CD14-positive monocyte (primary cell): ENCODE data around the gene KLHL40. TPM values are rescaled to one million over a fixed set of nuclear protein-coding genes. Genes with fewer than 3 reads are reported as not detected.

Source experiments
- DNase-seq, 3 donors: peaks; one replicate each; pipeline ENCODE4 v3.0.0-alpha.2; 2011 to 2022
- H2AFZ ChIP-seq: 2 replicates; pipeline ENCODE4 v1.6.0; 2012; ENCODE audit warnings: mild to moderate bottlenecking, low read depth, low read length, inconsistent platforms; ENCODE audit not compliant: insufficient read depth, poor library complexity, severe bottlenecking
- H3K27ac ChIP-seq, 2 donors: 1 replicate in 1 of 2; 2 replicates in 1 of 2; pipeline ENCODE4 v1.5.1; 2012 to 2013; ENCODE audit warnings: low read length in 2 of 2, control low read depth in 1 of 2, inconsistent platforms in 1 of 2, low read depth in 1 of 2, mild to moderate bottlenecking in 1 of 2
- H3K27me3 ChIP-seq, 2 donors: one replicate each; pipeline versions ENCODE4 v1.6.0 to v1.6.1; 2011 to 2013; ENCODE audit warnings: low read length in 2 of 2; ENCODE audit not compliant: control insufficient read depth in 2 of 2, insufficient read depth in 2 of 2
- H3K36me3 ChIP-seq, 2 donors: replicated peaks in 1 of 2; 1 replicate in 1 of 2; 2 replicates in 1 of 2; pipeline versions ENCODE4 v1.5.1 to v1.6.1; 2012 to 2013; ENCODE audit warnings: low read length in 2 of 2, control low read depth in 1 of 2, inconsistent platforms in 1 of 2, mild to moderate bottlenecking in 1 of 2; ENCODE audit not compliant: insufficient read depth in 2 of 2, control insufficient read depth in 1 of 2
- H3K4me1 ChIP-seq, 2 donors: 1 replicate in 1 of 2; 2 replicates in 1 of 2; pipeline versions ENCODE4 v1.5.1 to v1.6.1; 2012 to 2013; ENCODE audit warnings: low read length in 2 of 2, control low read depth in 1 of 2, inconsistent platforms in 1 of 2, mild to moderate bottlenecking in 1 of 2, moderate library complexity in 1 of 2; ENCODE audit not compliant: insufficient read depth in 2 of 2, control insufficient read depth in 1 of 2
- H3K4me2 ChIP-seq: replicated peaks from 2 replicates; pipeline ENCODE3; 2012; ENCODE audit warnings: low read length, moderate library complexity, mild to moderate bottlenecking; ENCODE audit not compliant: poor library complexity, severe bottlenecking; ENCODE audit errors: extremely low read depth
- H3K4me3 ChIP-seq, 3 experiments: fragments of 200-600 bp in 1 of 3; sonication (generic) in 1 of 3; replicated peaks in 1 of 3; 1 replicate in 2 of 3; 2 replicates in 1 of 3; pipeline ENCODE4 v1.5.1; 2011 to 2013; ENCODE audit warnings: low read length in 3 of 3, mild to moderate bottlenecking in 3 of 3, control low read depth in 2 of 3, low read depth in 2 of 3, inconsistent platforms in 1 of 3, moderate library complexity in 1 of 3
- H3K79me2 ChIP-seq: 2 replicates; pipeline ENCODE4 v1.6.0; 2012; ENCODE audit warnings: mild to moderate bottlenecking, control low read depth, inconsistent platforms, low read length, moderate library complexity; ENCODE audit not compliant: insufficient read depth
- H3K9ac ChIP-seq: 2 replicates; pipeline ENCODE4 v1.6.0; 2017; ENCODE audit warnings: low read length, mild to moderate bottlenecking; ENCODE audit not compliant: insufficient read depth, poor library complexity, severe bottlenecking
- H3K9me3 ChIP-seq, 2 donors: replicated peaks in 1 of 2; 1 replicate in 1 of 2; 2 replicates in 1 of 2; pipeline versions ENCODE4 v1.5.1 to v1.6.1; 2012 to 2013; ENCODE audit warnings: low read length in 2 of 2, control low read depth in 1 of 2; ENCODE audit not compliant: control insufficient read depth in 1 of 2, insufficient read depth in 1 of 2
- H4K20me1 ChIP-seq: 2 replicates; pipeline ENCODE4 v1.6.0; 2012; ENCODE audit warnings: mild to moderate bottlenecking, low read length, control low read depth, moderate library complexity; ENCODE audit not compliant: insufficient read depth
- H3K27ac Mint-ChIP-seq, 7 donors: one replicate each; pipeline ENCODE4 v1.8.0; 2020; ENCODE audit warnings: mild to moderate bottlenecking in 7 of 7, mixed read lengths in 7 of 7, moderate library complexity in 6 of 7, inconsistent platforms in 2 of 7
- H3K27me3 Mint-ChIP-seq, 3 donors: one replicate each; pipeline ENCODE4 v1.8.0; 2021 to 2022; ENCODE audit warnings: low read depth in 3 of 3, mild to moderate bottlenecking in 3 of 3, mixed read lengths in 3 of 3, moderate library complexity in 3 of 3, inconsistent platforms in 1 of 3
- H3K36me3 Mint-ChIP-seq, 2 donors: one replicate each; pipeline ENCODE4 v1.8.0; 2020; ENCODE audit warnings: mixed read lengths in 2 of 2, inconsistent platforms in 1 of 2, mild to moderate bottlenecking in 1 of 2
- H3K4me1 Mint-ChIP-seq: one replicate; pipeline ENCODE4 v1.8.0; 2020; ENCODE audit warnings: mild to moderate bottlenecking, mixed read lengths
- H3K4me3 Mint-ChIP-seq, 2 donors: one replicate each; pipeline ENCODE4 v1.8.0; 2020; ENCODE audit warnings: mild to moderate bottlenecking in 2 of 2, mixed read lengths in 2 of 2, moderate library complexity in 1 of 2
- H3K9me3 Mint-ChIP-seq, 7 donors: one replicate each; pipeline ENCODE4 v1.8.0; 2020 to 2022; ENCODE audit warnings: mixed read lengths in 7 of 7, mild to moderate bottlenecking in 6 of 7, moderate library complexity in 6 of 7, inconsistent platforms in 2 of 7
- CTCF ChIP-seq: fragments of 200-600 bp; IDR thresholded peaks from one replicate; pipeline ENCODE4 v1.8.0; 2022; ENCODE audit warnings: antibody characterized with exemption, mild to moderate bottlenecking
- WGBS: methylation state at CpG from one replicate; pipeline ENCODE4 v1.1.5; 2013; ENCODE audit warnings: missing lambda C conversion rate; ENCODE audit not compliant: insufficient coverage; 5-methylcytosine and 5-hydroxymethylcytosine counted together
- intact Hi-C, 2 donors: fragments of 100-400 bp; cut with micrococcal nuclease; formaldehyde crosslinking; loops; one replicate each; pipeline versions ENCODE4 v1.15.0 to v1.15.1; 2023
- polyA plus RNA-seq, 3 donors: library from polyadenylated mRNA; depleted of rRNA in 1 of 3; unstranded in 2 of 3; stranded (reverse) in 1 of 3; fragments of 300-500 nt in 2 of 3; fragments of >200 nt in 1 of 3; fragmentation: Illumina TruSeq in 2 of 3; gene quantifications; 1 replicate in 2 of 3; 2 replicates in 1 of 3; pipeline ENCODE4 v1.2.3, GENCODE V29; 2012 to 2021

The KLHL40 gene
- polyA plus RNA-seq, 3 donors = not detected

- no peaks in the 10 kb centered on the region for H3K79me2 ChIP-seq
- Mint-ChIP-seq H3K9me3 (no peaks in the 10 kb centered on the region), H3K36me3 (no peaks in the 10 kb centered on the region), H3K4me1 (peaks cover 3% of the 10 kb centered on the region), H3K27ac (no peak overlapping the region), H3K4me3 (no peak overlapping the region), H3K27me3 (peaks cover 5 to 13% (median 7%) of the 10 kb centered on the region in 3 donors)
- H3K4me1 ChIP-seq = no peaks in the 10 kb centered on the region
- no peak overlapping the region for H3K27ac ChIP-seq
- no peaks in the 10 kb centered on the region for H3K9me3 ChIP-seq
- no peak overlapping the region for H3K9ac ChIP-seq
- H3K36me3 ChIP-seq = no peaks in the 10 kb centered on the region
- no peak overlapping the region for H3K4me2 ChIP-seq
- 93% methylated on average over 17 of the region's 18 CpGs for WGBS
- H4K20me1 ChIP-seq = no peaks in the 10 kb centered on the region
- intact Hi-C loops = no loop called here
- no peak for TF ChIP-seq CTCF
- no peak for DNase-seq
- H3K4me3 ChIP-seq = no peak overlapping the region
- H2AFZ ChIP-seq = no peak overlapping the region
- H3K27me3 ChIP-seq = no peaks in the 10 kb centered on the region
Observed at GRCh38 chr3:42697289-42698051, 12.1 kb downstream of the KLHL40 start.

DNA sequence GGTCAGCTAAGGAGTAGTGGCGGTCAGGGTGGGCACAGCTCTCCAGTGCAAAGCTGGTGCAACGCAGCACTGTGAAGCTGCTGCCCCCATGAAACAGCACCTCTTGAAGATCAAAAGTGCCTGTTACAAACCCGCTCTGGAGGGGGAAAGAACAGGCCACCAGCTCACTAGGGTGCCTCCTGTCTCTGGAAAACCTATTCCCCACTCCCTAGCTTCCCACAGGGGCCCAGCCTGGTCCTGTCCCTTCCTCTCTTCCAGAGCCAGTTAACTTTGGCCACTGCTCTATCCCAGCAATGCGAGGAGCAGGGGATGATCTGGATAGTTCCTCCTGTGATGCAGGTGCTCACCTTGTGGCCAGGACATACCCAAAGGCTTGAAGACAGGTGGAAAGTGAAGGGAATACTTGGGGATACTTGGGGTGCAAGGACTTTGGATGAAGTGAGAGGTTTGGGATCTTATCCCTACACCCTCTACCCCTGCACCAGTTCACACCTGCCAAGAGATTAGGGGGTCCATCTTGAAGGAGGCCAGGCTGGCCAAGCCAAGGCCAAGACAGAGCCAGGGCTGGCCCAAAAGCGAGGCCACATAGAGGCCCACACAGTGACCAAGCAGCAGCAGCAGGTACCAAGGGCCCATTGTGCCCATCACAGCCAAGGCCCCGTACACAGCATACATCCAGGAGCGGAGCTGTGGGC lies 13.0 kb downstream of the KLHL40 start:
- H3K9ac ChIP-seq = no peak overlapping the region
- no peak overlapping the region for H3K27ac ChIP-seq
- H3K36me3 ChIP-seq = no peaks in the 10 kb centered on the region
- no peak overlapping the region for H3K27ac Mint-ChIP-seq
- peaks cover 6 to 13% (median 10%) of the 10 kb centered on the region in 3 donors for H3K27me3 Mint-ChIP-seq
- no peaks in the 10 kb centered on the region for H4K20me1 ChIP-seq
- no peaks in the 10 kb centered on the region for H3K4me1 ChIP-seq
- no peaks in the 10 kb centered on the region for H3K27me3 ChIP-seq
- H3K9me3 ChIP-seq = no peaks in the 10 kb centered on the region
- no peak for TF ChIP-seq CTCF
- H3K9me3 Mint-ChIP-seq = no peaks in the 10 kb centered on the region
- no peak overlapping the region for H2AFZ ChIP-seq
- H3K79me2 ChIP-seq = no peaks in the 10 kb centered on the region
- no peak for DNase-seq
- no peak overlapping the region for H3K4me3 ChIP-seq
- H3K4me2 ChIP-seq = no peak overlapping the region
- peaks cover 3% of the 10 kb centered on the region for H3K4me1 Mint-ChIP-seq
- H3K4me3 Mint-ChIP-seq = no peak overlapping the region
- intact Hi-C loops = no loop called here
- 94% methylated on average over 6 of the region's 7 CpGs for WGBS
- no peaks in the 10 kb centered on the region for H3K36me3 Mint-ChIP-seq
